BLaER1 treated with 17β-estradiol and CSF1 and Interleukin-3, amounts not matched to agents 10 nM and 100 nM (cell line): Measurements from ENCODE around the gene EWSR1.
"Not testable (repeated sequence)": the region's sequence is repeated elsewhere in the genome, so short reads cannot be mapped to it uniquely, and the experiment has no call there.

Source experiments
- H3K27ac ChIP-seq, 11 experiments: shearing (Covaris generic); formaldehyde crosslinking; 2 replicates each; pipeline ENCODE4 v1.8.1; 2022
- H3K27me3 ChIP-seq, 11 experiments: shearing (Covaris generic); formaldehyde crosslinking; 2 replicates each; pipeline ENCODE4 v1.8.1; 2022
- H3K36me3 ChIP-seq, 11 experiments: shearing (Covaris generic); formaldehyde crosslinking; 2 replicates each; pipeline ENCODE4 v1.8.1; 2022
- H3K4me1 ChIP-seq, 10 experiments: shearing (Covaris generic); formaldehyde crosslinking; 2 replicates each; pipeline ENCODE4 v1.8.1; 2022
- H3K4me2 ChIP-seq, 11 experiments: shearing (Covaris generic); formaldehyde crosslinking; 2 replicates each; pipeline ENCODE4 v1.8.1; 2022
- H3K4me3 ChIP-seq, 10 experiments: shearing (Covaris generic); formaldehyde crosslinking; 2 replicates each; pipeline ENCODE4 v1.8.1; 2022
- H3K9ac ChIP-seq, 11 experiments: shearing (Covaris generic); formaldehyde crosslinking; 2 replicates each; pipeline ENCODE4 v1.8.1; 2022
- H3K9me3 ChIP-seq, 11 experiments: shearing (Covaris generic); formaldehyde crosslinking; replicated peaks in 1 of 11; 2 replicates each; pipeline ENCODE4 v1.8.1; 2022
- H4K20me1 ChIP-seq, 11 experiments: shearing (Covaris generic); formaldehyde crosslinking; 2 replicates each; pipeline ENCODE4 v1.8.1; 2022
- Cebpa-rat ChIP-seq, 11 experiments: shearing (Covaris generic); IDR thresholded peaks; 2 replicates each; pipeline ENCODE4 v1.8.1; 2022

Gene EWSR1

DNA sequence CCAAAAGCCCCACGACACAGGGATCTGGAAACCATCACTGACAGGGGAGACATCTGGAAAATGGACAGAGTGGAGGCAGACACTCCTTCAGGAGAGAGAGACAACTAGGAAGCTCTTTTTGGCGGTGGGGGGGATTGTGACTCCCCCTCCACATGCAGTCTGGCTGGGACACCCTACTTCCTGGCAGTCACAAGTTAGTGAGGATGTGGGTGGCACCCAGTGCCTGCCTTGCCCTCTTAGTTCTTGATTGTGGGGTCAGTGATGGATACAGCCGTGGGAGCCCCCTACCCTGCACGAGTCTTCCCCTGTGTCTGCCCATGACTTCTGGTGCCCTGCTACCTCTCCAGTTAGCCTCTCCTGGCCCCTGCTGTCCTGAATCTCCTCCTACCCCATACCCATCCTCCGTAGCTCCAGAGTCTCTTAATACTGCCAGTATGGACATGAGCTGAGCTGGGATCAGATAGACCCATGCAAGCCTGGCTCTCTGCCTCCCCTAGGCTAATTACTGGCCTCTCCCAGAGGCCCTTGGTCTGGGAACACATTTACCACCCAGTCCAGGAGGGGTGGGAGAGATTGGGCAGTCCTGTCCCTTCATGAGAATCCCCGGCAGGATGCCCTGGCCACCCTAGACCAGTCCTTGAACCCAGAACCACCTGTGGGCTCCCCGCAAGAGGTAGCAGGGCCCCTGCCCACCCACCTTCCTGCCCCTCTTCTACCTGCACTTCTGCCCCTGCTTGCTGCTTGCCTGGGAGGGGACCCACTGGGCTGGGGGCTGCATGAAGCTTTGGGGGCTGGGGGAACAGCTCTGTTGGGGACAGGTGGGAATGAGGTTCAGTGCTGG, 23.1 kb upstream of the EWSR1 start:
- peaks cover 0 to 13% (median 0%) of the 10 kb centered on the region in 11 experiments; a peak in 2 of 22 replicates for H4K20me1 ChIP-seq
- peaks cover 0 to 5% (median 0%) of the 10 kb centered on the region in 11 experiments; a peak in 1 of 22 replicates for H3K27me3 ChIP-seq

DNA sequence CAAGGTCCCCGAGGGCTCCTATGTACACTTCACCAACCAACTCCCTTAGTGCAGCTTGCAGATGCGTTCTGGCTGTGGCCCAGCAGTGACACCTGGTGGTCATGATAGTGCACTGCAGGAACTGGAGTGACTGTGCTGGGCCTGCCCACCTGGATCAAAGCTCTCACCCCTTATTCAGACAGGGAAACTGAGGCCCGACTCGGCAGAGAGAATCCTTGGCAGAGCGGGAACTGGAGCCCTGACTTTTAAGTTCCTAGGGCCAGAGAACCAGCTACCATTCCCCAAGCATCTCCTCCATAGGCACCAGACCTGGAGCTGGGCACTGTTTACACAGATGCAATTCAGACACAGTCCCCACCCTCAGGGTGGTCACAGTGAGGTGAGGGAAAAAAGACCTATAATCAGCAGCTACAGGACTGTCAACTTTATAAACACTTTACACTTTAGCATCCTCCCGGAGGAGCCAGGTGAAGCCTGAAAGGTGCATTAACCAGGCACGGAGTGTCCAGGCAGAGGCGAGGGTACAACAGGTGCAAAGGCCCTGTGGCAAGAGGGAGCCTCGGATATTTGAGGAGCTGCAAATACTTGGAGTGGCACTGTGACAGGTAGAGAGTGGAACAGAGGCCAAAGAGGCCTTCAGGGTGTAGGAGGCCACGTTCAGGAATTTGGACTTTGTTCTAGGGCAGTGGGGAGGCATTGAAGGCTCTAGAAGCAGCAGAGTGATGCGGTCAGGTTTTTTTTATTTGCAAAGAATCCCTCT, 22.3 kb upstream of the EWSR1 start:
- TF ChIP-seq Cebpa-rat (IDR thresholded peaks at IDR 0.05), result no peak
- H3K27ac ChIP-seq, result no peak overlapping the region
- no peak overlapping the region for H3K4me2 ChIP-seq
- no peaks in the 10 kb centered on the region for H3K36me3 ChIP-seq
- no peak overlapping the region for H3K9ac ChIP-seq
- H3K4me3 ChIP-seq, result no peak overlapping the region
- peaks cover 0 to 5% (median 0%) of the 10 kb centered on the region in 11 experiments; a peak in 1 of 22 replicates for H3K27me3 ChIP-seq
- H4K20me1 ChIP-seq, result peaks cover 0 to 13% (median 0%) of the 10 kb centered on the region in 11 experiments; a peak in 2 of 22 replicates
- peaks cover 27 to 33% (median 30%) of the 10 kb centered on the region in 11 experiments for H3K9me3 ChIP-seq
- peaks cover 0 to 5% (median 0%) of the 10 kb centered on the region in 10 experiments; a peak in 1 of 20 replicates for H3K4me1 ChIP-seq

More for the DNA sequence above, 23.1 kb upstream of the EWSR1 start:
- H3K9me3 ChIP-seq, result peaks cover 35 to 41% (median 38%) of the 10 kb centered on the region in 11 experiments
- no peak overlapping the region; a peak in 1 of 22 replicates for H3K4me2 ChIP-seq
- no peaks in the 10 kb centered on the region for H3K36me3 ChIP-seq
- no peak overlapping the region for H3K4me3 ChIP-seq
- peaks cover 0 to 5% (median 0%) of the 10 kb centered on the region in 10 experiments; a peak in 1 of 20 replicates for H3K4me1 ChIP-seq
- H3K27ac ChIP-seq, result no peak overlapping the region
- no peak overlapping the region for H3K9ac ChIP-seq
- TF ChIP-seq Cebpa-rat (IDR thresholded peaks at IDR 0.05), result no peak

DNA sequence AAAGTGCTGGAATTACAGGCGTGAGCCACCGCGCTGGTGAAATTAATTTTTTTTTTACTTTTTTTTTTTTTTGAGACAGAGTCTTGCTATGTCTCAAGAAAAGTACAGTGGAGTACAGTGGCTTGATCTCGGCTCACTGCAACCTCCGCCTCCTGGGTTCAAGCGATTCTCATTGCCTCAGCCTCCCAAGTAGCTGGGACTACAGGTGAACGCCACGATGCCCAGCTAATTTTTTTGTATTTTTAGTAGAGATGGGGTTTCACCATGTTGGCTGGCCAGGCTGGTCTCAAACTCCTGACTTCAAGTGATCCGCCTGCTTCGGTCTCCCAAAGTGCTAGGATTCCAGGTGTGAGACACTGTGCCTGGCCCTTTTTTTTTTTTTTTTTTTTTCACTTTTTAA, 20.2 kb upstream of the EWSR1 start:
- H3K36me3 ChIP-seq, H3K4me3 ChIP-seq, H3K9ac ChIP-seq, H3K4me2 ChIP-seq, H3K4me1 ChIP-seq, H3K27me3 ChIP-seq, H3K27ac ChIP-seq: not testable (repeated sequence)
- peaks cover 0 to 13% (median 0%) of the 10 kb centered on the region in 11 experiments; a peak in 3 of 22 replicates for H4K20me1 ChIP-seq
- peaks cover 6 to 12% (median 9%) of the 10 kb centered on the region in 11 experiments for H3K9me3 ChIP-seq

DNA sequence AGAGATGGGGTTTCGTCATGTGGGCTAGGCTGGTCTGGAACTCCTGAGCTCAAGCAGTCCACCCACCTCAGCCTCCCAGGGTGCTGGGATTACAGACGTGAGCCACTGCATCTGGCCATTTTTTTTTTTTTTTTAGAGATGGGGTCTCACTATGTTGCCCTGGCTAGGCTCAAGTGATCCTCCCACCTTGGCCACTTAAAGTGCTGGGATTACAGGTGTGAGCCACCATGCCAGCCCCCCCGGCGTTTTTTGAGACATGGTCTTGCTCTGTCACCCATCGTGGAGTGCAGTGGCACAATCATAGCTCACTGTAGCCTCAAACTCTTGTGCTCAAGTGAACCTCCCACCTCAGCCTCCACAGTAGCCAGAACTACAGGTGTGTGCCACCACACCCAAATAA, 16.8 kb upstream of the EWSR1 start:
- H3K4me1 ChIP-seq, result peaks cover 0 to 9% (median 2%) of the 10 kb centered on the region in 10 experiments; a peak in 8 of 20 replicates
- no peaks in the 10 kb centered on the region for H3K36me3 ChIP-seq
- no peak overlapping the region for H3K4me3 ChIP-seq
- no peak for TF ChIP-seq Cebpa-rat (IDR thresholded peaks at IDR 0.05)
- H3K27ac ChIP-seq, result no peak overlapping the region
- no peak overlapping the region for H3K9ac ChIP-seq
- H3K27me3 ChIP-seq, result no peaks in the 10 kb centered on the region
- no peaks in the 10 kb centered on the region for H3K9me3 ChIP-seq
- no peak overlapping the region for H3K4me2 ChIP-seq
- H4K20me1 ChIP-seq, result peaks cover 0 to 4% (median 0%) of the 10 kb centered on the region in 11 experiments; a peak in 2 of 22 replicates

DNA sequence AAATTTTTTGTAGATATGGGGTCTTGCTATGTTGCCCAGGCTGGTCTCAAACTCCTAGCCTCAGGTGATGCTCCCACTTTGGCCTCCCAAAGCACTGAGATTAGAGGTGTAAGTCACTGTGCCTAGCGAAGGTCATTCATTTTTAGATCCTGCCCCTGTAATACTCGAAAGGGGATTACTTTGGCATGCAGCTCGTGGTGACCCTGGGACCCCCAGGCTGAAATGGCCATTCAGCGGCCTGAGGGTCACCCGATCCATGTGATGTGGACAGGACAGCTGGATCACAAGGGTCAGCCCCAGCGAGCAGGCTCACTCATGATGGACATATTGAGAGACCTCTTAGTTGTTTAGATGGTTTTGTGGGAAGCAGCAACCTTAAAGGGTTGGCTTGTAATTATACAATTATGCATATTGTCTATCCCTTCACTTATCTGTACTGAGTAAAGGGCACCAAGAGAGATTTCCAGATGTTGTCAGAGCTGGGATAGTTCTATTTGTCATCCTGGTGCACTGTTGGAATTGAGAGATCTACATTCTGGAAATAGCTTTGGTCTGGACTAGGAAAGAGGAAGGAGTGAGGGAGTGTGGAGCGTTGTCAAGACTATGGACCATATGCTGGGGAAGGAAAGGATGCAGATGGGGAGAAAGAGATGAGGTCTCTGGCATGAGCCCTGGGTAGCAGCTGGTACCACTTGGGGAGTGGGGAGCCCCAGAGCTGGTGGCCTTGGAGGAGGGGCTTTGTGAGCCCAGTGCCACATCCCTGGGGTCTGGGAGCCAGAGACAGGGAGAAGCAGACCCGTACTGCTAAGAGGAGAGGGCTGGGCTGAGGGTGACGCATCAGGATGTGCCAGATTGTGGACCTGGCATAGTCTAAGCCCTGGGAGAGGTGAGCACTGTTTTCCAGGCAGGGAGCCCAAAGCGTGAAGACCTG, 15.8 kb upstream of the EWSR1 start:
- H3K4me2 ChIP-seq, result no peak overlapping the region
- H3K27me3 ChIP-seq, result no peaks in the 10 kb centered on the region
- no peak for TF ChIP-seq Cebpa-rat (IDR thresholded peaks at IDR 0.05)
- no peak overlapping the region for H3K27ac ChIP-seq
- H3K4me1 ChIP-seq, result peaks cover 0 to 9% (median 2%) of the 10 kb centered on the region in 10 experiments; a peak in 8 of 20 replicates
- no peak overlapping the region for H3K9ac ChIP-seq
- H3K9me3 ChIP-seq, result no peaks in the 10 kb centered on the region
- H3K36me3 ChIP-seq, result no peaks in the 10 kb centered on the region
- H4K20me1 ChIP-seq, result no peaks in the 10 kb centered on the region; a peak in 2 of 22 replicates
- H3K4me3 ChIP-seq, result no peak overlapping the region

DNA sequence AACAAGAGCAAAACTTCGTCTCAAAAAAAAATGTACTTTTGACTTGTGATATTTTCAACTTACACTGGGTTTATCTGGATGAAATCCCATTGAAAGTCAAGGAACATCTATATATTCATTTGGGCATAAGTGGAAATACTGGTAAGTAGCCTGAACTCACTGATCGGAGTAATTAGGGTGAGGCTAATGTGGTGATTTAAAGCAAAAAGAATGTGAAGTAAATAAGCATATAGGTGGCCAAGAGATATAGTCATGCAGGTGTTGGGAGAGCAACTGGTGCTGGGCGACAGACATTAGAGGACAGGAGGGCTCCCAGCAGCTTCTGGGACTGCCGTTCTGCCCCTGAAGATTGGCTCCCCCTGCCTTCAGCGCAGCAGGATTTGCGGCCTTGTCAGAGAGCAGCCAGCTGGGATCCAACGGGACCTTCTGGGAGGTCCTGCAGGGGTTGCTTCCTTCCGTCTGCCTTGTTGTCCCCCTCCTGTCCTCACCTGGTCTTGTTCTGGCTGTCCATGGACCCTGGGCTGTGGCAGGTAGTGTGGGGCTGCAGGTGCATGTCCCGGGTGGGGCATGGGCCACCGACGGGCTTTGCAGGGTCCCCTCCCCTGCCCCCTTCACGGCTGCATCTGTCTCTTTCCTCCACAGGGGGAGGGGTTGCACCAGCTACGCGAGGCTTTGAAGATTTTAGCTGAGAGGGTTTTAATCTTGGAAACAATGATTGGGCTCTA, 14.3 kb upstream of the EWSR1 start:
- H3K27me3 ChIP-seq, result no peaks in the 10 kb centered on the region
- H4K20me1 ChIP-seq, result peaks cover 0 to 11% (median 0%) of the 10 kb centered on the region in 11 experiments; a peak in 8 of 22 replicates
- H3K9me3 ChIP-seq, result no peaks in the 10 kb centered on the region
- H3K4me1 ChIP-seq, result peaks cover 0 to 9% (median 6%) of the 10 kb centered on the region in 10 experiments; a peak in 9 of 20 replicates
- H3K4me3 ChIP-seq, result no peak overlapping the region
- TF ChIP-seq Cebpa-rat (IDR thresholded peaks at IDR 0.05), result no peak
- H3K4me2 ChIP-seq, result peak overlapping the region in 3 of 11 experiments; percentile 12 to 24 (median 17); a peak in 1 of 22 replicates
- no peaks in the 10 kb centered on the region; a peak in 1 of 22 replicates for H3K36me3 ChIP-seq
- H3K9ac ChIP-seq, result no peak overlapping the region
- no peak overlapping the region for H3K27ac ChIP-seq

DNA sequence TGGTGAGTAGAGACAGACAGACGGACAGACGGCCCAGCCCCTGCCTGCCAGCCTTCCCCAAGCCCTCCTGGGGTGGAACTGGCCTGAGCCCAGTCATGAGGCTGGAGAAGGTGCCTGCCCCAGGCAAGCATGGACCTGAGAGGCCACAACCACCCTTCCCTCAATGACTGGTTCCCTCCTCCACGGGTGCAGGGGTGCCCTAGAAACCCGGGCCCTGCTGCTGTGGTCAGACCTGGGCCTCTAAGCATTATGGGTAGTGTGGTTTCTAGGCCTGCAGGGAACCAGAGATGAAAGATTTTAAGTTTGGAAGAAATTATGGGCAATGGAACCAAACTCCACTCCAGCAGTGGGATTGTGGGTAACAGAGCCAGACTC, 13.8 kb upstream of the EWSR1 start:
- Histone ChIP-seq H3K36me3 (peaks cover 0 to 4% (median 0%) of the 10 kb centered on the region in 11 experiments; a peak in 3 of 22 replicates), H3K4me1 (peaks cover 0 to 9% (median 6%) of the 10 kb centered on the region in 10 experiments; a peak in 9 of 20 replicates), H3K9ac (no peak overlapping the region), H4K20me1 (peaks cover 0 to 17% (median 0%) of the 10 kb centered on the region in 11 experiments; a peak in 10 of 22 replicates), H3K27me3 (no peaks in the 10 kb centered on the region), H3K4me3 (no peak overlapping the region), H3K9me3 (no peaks in the 10 kb centered on the region), H3K27ac (no peak overlapping the region), H3K4me2 (peak overlapping the region in 4 of 11 experiments; percentile 12 to 26 (median 20); a peak in 3 of 22 replicates)
- no peak for TF ChIP-seq Cebpa-rat (IDR thresholded peaks at IDR 0.05)
